ENCODE measurements around the gene VAV2. TPM values are rescaled to one million over a fixed set of nuclear protein-coding genes. Genes with fewer than 3 reads are reported as not detected.
"Not testable (repeated sequence)": the region's sequence is repeated elsewhere in the genome, so short reads cannot be mapped to it uniquely, and the experiment has no call there.

VAV2 gene
- total RNA-seq, 1 donor from 2014 or later = 8.6 TPM

DNA sequence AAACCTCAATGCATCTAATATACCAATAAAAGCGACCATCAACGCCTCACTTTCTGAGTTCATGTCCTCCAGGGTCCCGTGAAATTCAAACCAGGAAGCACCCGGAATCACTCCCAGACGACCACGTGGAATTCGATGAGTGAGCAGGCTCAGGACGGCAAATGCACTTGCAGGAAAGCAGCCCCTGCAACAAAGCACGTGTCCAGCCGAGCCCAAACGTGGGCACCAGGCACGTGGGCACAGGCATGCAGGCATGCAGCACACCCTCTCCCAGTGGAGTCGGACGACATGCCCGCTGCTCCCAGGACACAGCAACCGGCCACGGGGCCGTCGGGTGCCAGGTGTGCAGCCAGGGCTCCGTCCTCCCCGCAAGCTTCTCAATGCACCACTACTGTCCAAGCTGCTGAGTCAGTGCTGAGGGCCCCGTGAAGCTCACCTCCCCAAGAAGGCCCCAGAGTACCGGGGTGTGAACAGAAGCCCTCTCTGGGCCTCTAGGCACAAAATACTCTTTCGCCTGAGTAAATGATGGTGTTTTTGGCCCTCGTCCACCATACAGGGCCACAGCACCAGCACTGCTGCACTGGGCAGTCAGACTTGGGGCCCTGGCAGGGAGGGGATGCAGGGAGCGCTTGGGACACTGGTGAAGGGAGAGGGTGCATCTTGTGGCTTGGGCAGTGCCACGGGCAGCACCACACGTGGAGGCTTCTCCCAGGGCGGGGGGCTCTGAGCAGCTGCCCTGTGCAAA lies 87.6 kb downstream of the VAV2 start:
- Mint-ChIP-seq H3K4me1 (ENCODE audit: low read depth) (no peaks in the 10 kb centered on the region), H3K4me3 (ENCODE audit: low read depth) (no peak overlapping the region), H3K36me3 (ENCODE audit: low read depth) (no peaks in the 10 kb centered on the region), H3K27me3 (ENCODE audit: low read depth) (no peaks in the 10 kb centered on the region), H3K27ac (no peak overlapping the region), H3K9me3 (no peaks in the 10 kb centered on the region)
- intact Hi-C loops (cut with micrococcal nuclease) = no loop called here
- DNase-seq (ENCODE audit: low spot score) = no peak

- no peak overlapping the region for H3K4me3 Mint-ChIP-seq (ENCODE audit: low read depth)
Measured at GRCh38 chr9:133901184-133901835, 90.8 kb downstream of the VAV2 start.

DNA sequence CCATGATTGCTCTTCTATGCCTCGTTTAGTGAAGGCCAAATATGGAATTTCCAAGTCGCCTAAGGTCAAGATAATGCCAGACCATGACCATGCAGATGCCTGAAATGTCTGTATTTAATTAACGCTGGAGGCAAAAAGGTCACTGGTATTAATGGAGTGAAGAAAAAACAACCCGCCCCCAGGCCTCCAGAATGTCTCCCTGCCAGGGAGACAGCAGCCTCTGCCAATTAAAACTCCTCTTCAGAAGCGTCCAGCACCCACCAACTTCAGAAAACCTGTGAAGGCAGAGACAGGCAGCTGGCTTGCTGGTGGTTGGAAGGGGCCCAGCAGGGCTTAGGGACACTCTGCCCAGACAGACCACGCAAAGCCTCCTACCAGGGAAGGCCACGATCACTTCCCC lies 94.4 kb downstream of the VAV2 start:
- no peak for DNase-seq (ENCODE audit: low spot score)
- Mint-ChIP-seq H3K9me3 (no peaks in the 10 kb centered on the region), H3K27me3 (ENCODE audit: low read depth) (no peaks in the 10 kb centered on the region), H3K4me1 (ENCODE audit: low read depth) (no peaks in the 10 kb centered on the region), H3K36me3 (ENCODE audit: low read depth) (no peaks in the 10 kb centered on the region), H3K4me3 (ENCODE audit: low read depth) (no peak overlapping the region), H3K27ac (no peak overlapping the region)
- intact Hi-C loops (cut with micrococcal nuclease) = no loop called here

More at GRCh38 chr9:133901184-133901835, 90.8 kb downstream of the VAV2 start:
- H3K27me3 Mint-ChIP-seq (ENCODE audit: low read depth) = no peaks in the 10 kb centered on the region
- H3K27ac Mint-ChIP-seq = no peak overlapping the region
- H3K4me1 Mint-ChIP-seq (ENCODE audit: low read depth) = no peaks in the 10 kb centered on the region
- no peaks in the 10 kb centered on the region for H3K36me3 Mint-ChIP-seq (ENCODE audit: low read depth)
- intact Hi-C loops (cut with micrococcal nuclease) = no loop called here
- no peaks in the 10 kb centered on the region for H3K9me3 Mint-ChIP-seq
- DNase-seq (ENCODE audit: low spot score) = no peak

DNA sequence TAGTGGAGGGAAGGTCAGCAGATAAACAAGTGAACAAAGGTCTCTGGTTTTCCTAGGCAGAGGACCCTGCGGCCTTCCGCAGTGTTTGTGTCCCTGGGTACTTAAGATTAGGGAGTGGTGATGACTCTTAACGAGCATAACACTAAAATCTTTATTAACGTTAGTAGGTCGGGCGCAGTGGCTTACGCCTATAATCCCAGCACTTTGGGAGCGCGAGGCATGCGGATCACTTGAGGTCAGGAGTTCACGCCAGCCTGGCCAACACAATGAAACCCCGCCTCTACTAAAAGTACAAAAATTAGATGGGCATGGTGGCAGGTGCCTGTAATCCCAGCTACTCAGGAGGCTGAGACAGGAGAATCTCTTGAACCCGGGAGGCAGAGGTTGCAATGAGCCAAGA lies 96.1 kb downstream of the VAV2 start:
- H3K4me3 Mint-ChIP-seq (ENCODE audit: low read depth); intact Hi-C loops (cut with micrococcal nuclease); DNase-seq (ENCODE audit: low spot score); H3K27ac Mint-ChIP-seq; H3K4me1 Mint-ChIP-seq (ENCODE audit: low read depth); H3K36me3 Mint-ChIP-seq (ENCODE audit: low read depth); H3K27me3 Mint-ChIP-seq (ENCODE audit: low read depth); H3K9me3 Mint-ChIP-seq: not testable (repeated sequence)

GRCh38 chr9:133895335-133895734 lies 96.8 kb downstream of the VAV2 start:
- Mint-ChIP-seq H3K4me3 (ENCODE audit: low read depth) (no peak overlapping the region), H3K36me3 (ENCODE audit: low read depth) (no peaks in the 10 kb centered on the region), H3K27me3 (ENCODE audit: low read depth) (no peaks in the 10 kb centered on the region), H3K27ac (no peak overlapping the region), H3K4me1 (ENCODE audit: low read depth) (no peaks in the 10 kb centered on the region), H3K9me3 (no peaks in the 10 kb centered on the region)
- intact Hi-C loops (cut with micrococcal nuclease) = no loop called here
- DNase-seq (ENCODE audit: low spot score) = no peak

GRCh38 chr9:133894377-133895321 lies 97.5 kb downstream of the VAV2 start:
- Mint-ChIP-seq H3K27me3 (ENCODE audit: low read depth) (no peaks in the 10 kb centered on the region), H3K4me1 (ENCODE audit: low read depth) (no peaks in the 10 kb centered on the region), H3K27ac (no peak overlapping the region), H3K4me3 (ENCODE audit: low read depth) (no peak overlapping the region), H3K9me3 (no peaks in the 10 kb centered on the region), H3K36me3 (ENCODE audit: low read depth) (no peaks in the 10 kb centered on the region)
- intact Hi-C loops (cut with micrococcal nuclease) = no loop called here
- DNase-seq (ENCODE audit: low spot score) = no peak

DNA sequence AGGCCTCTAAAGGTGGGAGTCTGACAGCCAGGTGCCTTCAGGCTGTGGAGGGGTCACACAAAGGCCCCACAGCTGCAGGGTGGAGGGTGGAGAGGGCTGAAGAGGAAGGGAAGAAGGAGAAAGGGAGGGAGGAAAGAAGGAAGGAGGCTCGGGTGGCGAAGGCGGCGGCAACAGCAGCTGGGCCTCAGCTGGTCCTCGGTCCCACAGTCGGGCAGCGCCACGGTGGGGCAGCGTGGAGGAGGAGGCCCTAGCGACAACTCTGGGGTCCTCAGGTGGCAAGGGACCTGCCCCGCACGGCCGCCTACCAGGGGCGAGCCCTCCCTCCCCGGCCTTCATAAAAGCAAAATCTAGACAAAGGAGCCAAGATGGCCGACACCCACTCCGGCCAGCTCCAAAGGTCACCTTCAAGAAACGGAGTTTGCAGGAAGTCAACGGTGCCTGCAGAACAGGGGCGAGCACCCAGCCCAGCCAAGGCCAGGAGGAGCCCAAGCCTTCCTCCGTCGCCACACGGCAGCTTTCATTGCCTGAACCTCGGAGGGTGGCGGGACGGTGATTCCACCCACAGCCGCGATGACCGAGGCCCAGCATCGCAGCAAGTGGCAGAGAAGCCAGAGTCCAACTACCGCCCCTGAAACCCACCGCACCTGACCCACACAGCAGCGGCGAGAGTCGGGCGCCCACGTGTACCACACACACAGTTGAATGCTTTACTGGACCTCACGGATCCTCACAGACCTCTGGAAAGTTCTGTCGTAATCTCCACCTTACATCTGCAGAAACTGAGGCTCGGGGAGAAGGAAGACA lies 98.7 kb downstream of the VAV2 start:
- no peak for DNase-seq (ENCODE audit: low spot score)
- intact Hi-C loops (cut with micrococcal nuclease) = no loop called here
- Mint-ChIP-seq H3K4me1 (ENCODE audit: low read depth) (no peaks in the 10 kb centered on the region), H3K4me3 (ENCODE audit: low read depth) (no peak overlapping the region), H3K27ac (no peak overlapping the region), H3K27me3 (ENCODE audit: low read depth) (no peaks in the 10 kb centered on the region), H3K9me3 (no peaks in the 10 kb centered on the region), H3K36me3 (ENCODE audit: low read depth) (no peaks in the 10 kb centered on the region)

DNA sequence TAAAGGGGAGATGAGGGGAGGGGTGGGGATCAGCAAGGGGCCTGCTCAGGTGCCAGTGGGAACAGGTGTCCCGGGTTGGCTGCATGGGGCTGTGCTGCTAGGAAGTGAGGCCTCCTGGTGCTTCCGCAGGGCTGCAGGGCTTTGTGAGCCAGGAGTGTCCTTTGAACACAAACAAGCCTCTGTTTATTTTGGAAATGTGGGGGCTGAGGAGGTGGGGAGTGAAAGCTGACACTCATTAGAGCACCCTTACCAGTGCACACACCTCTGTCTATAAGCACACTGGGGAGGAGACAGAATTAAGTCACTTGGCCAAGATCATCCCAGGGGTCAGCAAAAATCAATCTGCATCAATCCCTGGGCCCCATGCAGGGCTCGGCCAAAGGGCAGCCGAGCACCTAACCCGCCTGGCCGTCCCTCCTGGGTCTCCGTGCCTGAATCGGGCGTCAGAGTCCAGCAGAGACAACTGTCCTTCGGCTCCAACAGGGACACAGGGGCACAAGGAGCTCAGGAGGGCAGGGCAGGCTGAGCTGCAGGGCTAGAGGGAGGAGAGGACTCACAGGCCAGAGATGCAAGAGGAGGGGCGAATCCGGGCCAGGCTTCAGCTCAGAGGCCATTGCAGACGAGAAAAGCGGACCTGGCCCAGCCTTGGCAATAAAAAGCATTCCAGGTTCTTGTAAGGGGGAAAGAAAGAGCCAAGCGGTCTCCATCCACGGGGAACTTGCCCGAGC lies 99.8 kb downstream of the VAV2 start:
- no peaks in the 10 kb centered on the region for H3K36me3 Mint-ChIP-seq (ENCODE audit: low read depth)
- H3K27ac Mint-ChIP-seq = no peak overlapping the region
- no peak for DNase-seq (ENCODE audit: low spot score)
- no peak overlapping the region for H3K4me3 Mint-ChIP-seq (ENCODE audit: low read depth)
- no peaks in the 10 kb centered on the region for H3K4me1 Mint-ChIP-seq (ENCODE audit: low read depth)
- intact Hi-C loops (cut with micrococcal nuclease) = no loop called here
- no peaks in the 10 kb centered on the region for H3K9me3 Mint-ChIP-seq
- H3K27me3 Mint-ChIP-seq (ENCODE audit: low read depth) = no peaks in the 10 kb centered on the region

DNA sequence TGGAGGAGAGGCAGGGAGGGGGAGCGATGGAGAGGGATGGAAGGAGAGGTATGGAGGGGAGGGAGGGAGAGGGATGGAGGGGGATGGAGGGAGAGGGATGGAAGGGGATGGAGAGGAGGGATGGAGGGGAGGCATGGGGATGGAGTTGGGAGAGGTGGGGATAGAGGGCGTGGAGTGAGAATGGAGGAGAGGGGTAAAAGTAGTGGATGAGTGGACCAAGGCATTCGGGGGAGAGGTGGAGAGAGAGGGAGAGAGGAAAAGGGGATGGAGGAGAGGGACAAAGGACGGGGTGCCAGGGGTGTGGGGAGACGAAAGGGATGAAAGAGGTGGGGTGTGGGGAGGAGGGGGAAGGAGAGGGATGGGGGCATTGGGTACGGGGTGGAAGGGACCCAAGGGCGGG lies 100.4 kb downstream of the VAV2 start:
- H3K27ac Mint-ChIP-seq = no peak overlapping the region
- H3K4me3 Mint-ChIP-seq (ENCODE audit: low read depth) = no peak overlapping the region
- no peak for DNase-seq (ENCODE audit: low spot score)
- no peaks in the 10 kb centered on the region for H3K9me3 Mint-ChIP-seq
- intact Hi-C loops (cut with micrococcal nuclease) = no loop called here
- H3K36me3 Mint-ChIP-seq (ENCODE audit: low read depth) = no peaks in the 10 kb centered on the region
- no peaks in the 10 kb centered on the region for H3K4me1 Mint-ChIP-seq (ENCODE audit: low read depth)
- H3K27me3 Mint-ChIP-seq (ENCODE audit: low read depth) = no peaks in the 10 kb centered on the region

- Mint-ChIP-seq H3K4me1 (ENCODE audit: low read depth) (no peaks in the 10 kb centered on the region), H3K9me3 (no peaks in the 10 kb centered on the region), H3K36me3 (ENCODE audit: low read depth) (no peaks in the 10 kb centered on the region), H3K27ac (no peak overlapping the region), H3K4me3 (ENCODE audit: low read depth) (no peak overlapping the region), H3K27me3 (ENCODE audit: low read depth) (no peaks in the 10 kb centered on the region)
- intact Hi-C loops (cut with micrococcal nuclease) = no loop called here
- no peak for DNase-seq (ENCODE audit: low spot score)
Measured at GRCh38 chr9:133890583-133890982, 101.5 kb downstream of the VAV2 start.

DNA sequence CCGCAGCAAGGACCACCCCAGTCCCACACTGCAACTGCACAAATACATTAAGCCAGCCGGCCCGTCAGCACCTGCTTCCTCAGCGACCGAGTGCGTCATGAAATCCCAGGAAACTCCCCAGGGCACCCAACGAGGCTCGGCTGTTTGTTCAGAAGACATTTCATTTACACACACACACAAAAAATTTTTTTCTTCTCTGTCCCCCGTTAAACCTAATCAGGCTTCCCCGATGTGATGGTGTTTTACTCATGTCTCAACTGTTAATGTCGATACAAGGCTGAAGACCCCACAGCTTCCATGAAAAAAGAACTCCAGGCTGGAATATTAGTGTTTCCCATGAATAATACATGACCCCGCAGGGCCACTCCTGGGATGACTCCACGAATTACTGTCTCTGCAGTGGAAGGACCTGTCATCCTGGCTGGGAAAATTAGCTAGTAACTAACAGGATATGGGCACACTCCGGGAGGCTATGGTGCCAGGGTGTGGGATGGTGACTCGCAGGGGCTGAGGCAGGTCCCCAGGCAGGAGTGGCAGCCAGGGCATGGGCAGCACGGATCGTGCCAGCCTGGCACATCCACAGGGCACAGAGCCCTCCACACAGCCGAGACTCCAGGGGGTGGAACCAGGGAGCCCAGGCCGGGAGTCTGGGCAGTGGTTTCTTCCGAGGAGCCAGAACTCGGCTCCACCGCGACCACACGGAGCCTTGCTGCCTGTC lies 102.4 kb downstream of the VAV2 start:
- Mint-ChIP-seq H3K27ac (no peak overlapping the region), H3K4me1 (ENCODE audit: low read depth) (no peaks in the 10 kb centered on the region), H3K27me3 (ENCODE audit: low read depth) (no peaks in the 10 kb centered on the region), H3K9me3 (no peaks in the 10 kb centered on the region), H3K36me3 (ENCODE audit: low read depth) (no peaks in the 10 kb centered on the region), H3K4me3 (ENCODE audit: low read depth) (no peak overlapping the region)
- intact Hi-C loops (cut with micrococcal nuclease) = no loop called here
- no peak for DNase-seq (ENCODE audit: low spot score)
